Fibroblast of villous mesenchyme (primary cell): ENCODE measurements around the gene FBLN2. TPM values are rescaled to one million over a fixed set of nuclear protein-coding genes. Genes with fewer than 3 reads are reported as not detected.

Source experiments
- DNase-seq: peaks from one replicate; pipeline ENCODE4 v3.0.0-alpha.2; 2010; ENCODE audit warnings: low read depth
- H3K4me3 ChIP-seq: 2 replicates; pipeline ENCODE4 v1.5.1; 2011; ENCODE audit warnings: low read depth, mild to moderate bottlenecking, low read length
- CTCF ChIP-seq: IDR thresholded peaks from 2 replicates; pipeline ENCODE4 v1.5.1; 2012; ENCODE audit warnings: low read depth, mild to moderate bottlenecking, low read length; ENCODE audit not compliant: insufficient read depth
- total RNA-seq: library from RNA; depleted of rRNA; stranded (reverse); fragments of >200 nt; gene quantifications from 2 replicates; pipeline ENCODE4 v1.2.3, GENCODE V29; 2012

FBLN2 gene
- total RNA-seq, 1 donor, result 30.2 TPM

- no peak overlapping the region for H3K4me3 ChIP-seq
- TF ChIP-seq CTCF, result no peak
- peak; percentile 55 for DNase-seq
Observed at GRCh38 chr3:13612829-13613228, 63.9 kb downstream of the FBLN2 start.

- no peak for DNase-seq
Observed at GRCh38 chr3:13613343-13614190, 64.6 kb downstream of the FBLN2 start.

GRCh38 chr3:13614607-13615006, 65.7 kb downstream of the FBLN2 start:
- DNase-seq, result no peak

More at GRCh38 chr3:13613343-13614190, 64.6 kb downstream of the FBLN2 start:
- H3K4me3 ChIP-seq, result no peak overlapping the region
- TF ChIP-seq CTCF, result no peak

GRCh38 chr3:13615019-13615528, 66.1 kb downstream of the FBLN2 start:
- TF ChIP-seq CTCF, result no peak
- DNase-seq, result no peak

More at GRCh38 chr3:13614607-13615006, 65.7 kb downstream of the FBLN2 start:
- TF ChIP-seq CTCF, result no peak
- no peak overlapping the region for H3K4me3 ChIP-seq

GRCh38 chr3:13616359-13616758, 67.4 kb downstream of the FBLN2 start:
- TF ChIP-seq CTCF, result no peak
- no peak for DNase-seq
- no peak overlapping the region for H3K4me3 ChIP-seq

More at GRCh38 chr3:13615019-13615528, 66.1 kb downstream of the FBLN2 start:
- no peak overlapping the region for H3K4me3 ChIP-seq

- TF ChIP-seq CTCF, result no peak
- H3K4me3 ChIP-seq, result no peak overlapping the region
- DNase-seq, result no peak
Observed at GRCh38 chr3:13617097-13617738, 68.3 kb downstream of the FBLN2 start.
